ENCODE data around the gene SLITRK5. TPM values are rescaled to one million over a fixed set of nuclear protein-coding genes. Genes with fewer than 3 reads are reported as not detected.

Gene SLITRK5
- total RNA-seq, 1 experiment from 2014 or later: not detected

- H3K9me3 ChIP-seq: no peaks in the 10 kb centered on the region
- H3K27ac Mint-ChIP-seq (ENCODE audit: unreplicated experiment): no peak overlapping the region
- H3K4me1 ChIP-seq: no peaks in the 10 kb centered on the region
- no peak for DNase-seq
- H3K27me3 ChIP-seq (replicated peaks; ENCODE audit: control insufficient read depth, insufficient read depth, low read length): no peaks in the 10 kb centered on the region
- CTCF ChIA-PET: no interaction called here
- no peaks in the 10 kb centered on the region for H3K36me3 ChIP-seq (ENCODE audit: control insufficient read depth, insufficient read depth, low read length)
- no peaks in the 10 kb centered on the region for H3K36me3 Mint-ChIP-seq (ENCODE audit: insufficient read depth, unreplicated experiment)
- no peaks in the 10 kb centered on the region for H3K4me1 Mint-ChIP-seq (ENCODE audit: low read depth, unreplicated experiment)
- no peak for TF ChIP-seq CTCF (IDR thresholded peaks at IDR 0.05; ENCODE audit: insufficient read depth in 1 of 2, low read depth in 1 of 2, low read length in 1 of 2, severe bottlenecking in 1 of 2, unreplicated experiment in 1 of 2)
- no peak overlapping the region for H3K4me3 ChIP-seq (ENCODE audit: low read depth, low read length)
- no peaks in the 10 kb centered on the region for H3K9me3 Mint-ChIP-seq (ENCODE audit: unreplicated experiment)
- BruUV-seq (replicated peaks): no TSS peak
- POLR2A ChIA-PET: no interaction called here
- no peak overlapping the region for H3K4me3 Mint-ChIP-seq (ENCODE audit: unreplicated experiment)
- no peaks in the 10 kb centered on the region for H3K27me3 Mint-ChIP-seq (ENCODE audit: insufficient read depth, unreplicated experiment)
- intact Hi-C loops (cut with micrococcal nuclease; ENCODE audit: unreplicated experiment): loop anchor here (10.0 kb wide), 1 partner anchor 407 kb away; no protein-coding TSS in a partner anchor
Observed at GRCh38 chr13:87661471-87661870, 9.7 kb upstream of the SLITRK5 start.

GRCh38 chr13:87666831-87667230 is 4.3 kb upstream of the SLITRK5 start:
- Histone ChIP-seq H3K4me3 (ENCODE audit: low read depth, low read length) (no peak overlapping the region), H3K9me3 (no peaks in the 10 kb centered on the region), H3K27me3 (replicated peaks; ENCODE audit: control insufficient read depth, insufficient read depth, low read length) (no peaks in the 10 kb centered on the region), H3K4me1 (no peaks in the 10 kb centered on the region), H3K36me3 (ENCODE audit: control insufficient read depth, insufficient read depth, low read length) (no peaks in the 10 kb centered on the region)
- intact Hi-C loops (cut with micrococcal nuclease; ENCODE audit: unreplicated experiment): loop anchor here (5.0 to 10.0 kb wide), 2 partner anchors 270 to 412 kb away; no protein-coding TSS in a partner anchor
- Mint-ChIP-seq H3K4me3 (ENCODE audit: unreplicated experiment) (no peak overlapping the region), H3K4me1 (ENCODE audit: low read depth, unreplicated experiment) (no peaks in the 10 kb centered on the region), H3K27me3 (ENCODE audit: insufficient read depth, unreplicated experiment) (no peaks in the 10 kb centered on the region), H3K9me3 (ENCODE audit: unreplicated experiment) (no peaks in the 10 kb centered on the region), H3K27ac (ENCODE audit: unreplicated experiment) (no peak overlapping the region), H3K36me3 (ENCODE audit: insufficient read depth, unreplicated experiment) (no peaks in the 10 kb centered on the region)
- no peak for TF ChIP-seq CTCF (IDR thresholded peaks at IDR 0.05; ENCODE audit: insufficient read depth in 1 of 2, low read depth in 1 of 2, low read length in 1 of 2, severe bottlenecking in 1 of 2, unreplicated experiment in 1 of 2)
- CTCF ChIA-PET: no interaction called here
- BruUV-seq (replicated peaks): no TSS peak
- POLR2A ChIA-PET: no interaction called here
- no peak for DNase-seq

- H3K9me3 ChIP-seq: no peaks in the 10 kb centered on the region
- Mint-ChIP-seq H3K4me3 (ENCODE audit: unreplicated experiment) (no peak overlapping the region), H3K9me3 (ENCODE audit: unreplicated experiment) (peaks cover 6% of the 10 kb centered on the region), H3K27ac (ENCODE audit: unreplicated experiment) (no peak overlapping the region), H3K27me3 (ENCODE audit: insufficient read depth, unreplicated experiment) (no peaks in the 10 kb centered on the region), H3K4me1 (ENCODE audit: low read depth, unreplicated experiment) (no peaks in the 10 kb centered on the region), H3K36me3 (ENCODE audit: insufficient read depth, unreplicated experiment) (peaks cover 4% of the 10 kb centered on the region)
- ChIA-PET CTCF (no interaction called here), POLR2A (no interaction called here)
- no peak for DNase-seq
- BruUV-seq (replicated peaks): no TSS peak
- H3K27me3 ChIP-seq (replicated peaks; ENCODE audit: control insufficient read depth, insufficient read depth, low read length): no peaks in the 10 kb centered on the region
- no peaks in the 10 kb centered on the region for H3K36me3 ChIP-seq (ENCODE audit: control insufficient read depth, insufficient read depth, low read length)
- intact Hi-C loops (cut with micrococcal nuclease; ENCODE audit: unreplicated experiment): loop anchor here (5.0 to 10.0 kb wide), 2 partner anchors 270 to 413 kb away; no protein-coding TSS in a partner anchor
- no peak for TF ChIP-seq CTCF (IDR thresholded peaks at IDR 0.05; ENCODE audit: insufficient read depth in 1 of 2, low read depth in 1 of 2, low read length in 1 of 2, severe bottlenecking in 1 of 2, unreplicated experiment in 1 of 2)
- no peaks in the 10 kb centered on the region for H3K4me1 ChIP-seq
- no peak overlapping the region for H3K4me3 ChIP-seq (ENCODE audit: low read depth, low read length)
Observed at GRCh38 chr13:87667686-87668085, 3.5 kb upstream of the SLITRK5 start.

All from Caco-2 (cell line).